ENCODE results near the gene NKAIN2. TPM values are rescaled to one million over a fixed set of nuclear protein-coding genes. Genes with fewer than 3 reads are reported as not detected.
"Not testable (repeated sequence)": the region's sequence is repeated elsewhere in the genome, so short reads cannot be mapped to it uniquely, and the experiment has no call there.

Gene NKAIN2
- total RNA-seq, 6 experiments from 2014 or later: not detected

DNA sequence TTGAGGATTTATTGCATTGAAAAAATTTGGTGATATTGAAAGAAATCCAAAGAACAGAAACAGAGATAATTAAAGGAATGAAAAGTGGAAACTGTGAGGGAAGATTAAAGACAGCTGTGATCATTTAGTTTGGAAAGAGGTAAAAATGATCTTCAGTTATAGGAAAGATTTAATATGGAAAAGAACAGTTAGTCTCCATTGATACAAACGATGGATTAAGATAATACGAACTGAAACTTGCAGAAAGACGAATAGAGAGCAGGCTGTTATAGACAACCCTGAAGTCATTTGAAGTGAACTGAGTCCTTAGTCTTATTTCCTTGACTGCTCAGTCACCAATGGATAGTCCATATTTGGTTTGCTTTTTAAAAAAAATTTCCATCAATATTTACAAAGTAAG, 360.0 kb downstream of the NKAIN2 start:
- H3K36me3 Mint-ChIP-seq (ENCODE audit: low read depth): no peaks in the 10 kb centered on the region
- no peak overlapping the region for H3K4me3 Mint-ChIP-seq
- H3K27ac Mint-ChIP-seq: no peak overlapping the region
- peaks cover 7% of the 10 kb centered on the region for H3K9me3 Mint-ChIP-seq
- DNase-seq: no peak
- H3K27me3 Mint-ChIP-seq (ENCODE audit: insufficient read depth): no peaks in the 10 kb centered on the region
- TF ChIP-seq, protein P1, sequence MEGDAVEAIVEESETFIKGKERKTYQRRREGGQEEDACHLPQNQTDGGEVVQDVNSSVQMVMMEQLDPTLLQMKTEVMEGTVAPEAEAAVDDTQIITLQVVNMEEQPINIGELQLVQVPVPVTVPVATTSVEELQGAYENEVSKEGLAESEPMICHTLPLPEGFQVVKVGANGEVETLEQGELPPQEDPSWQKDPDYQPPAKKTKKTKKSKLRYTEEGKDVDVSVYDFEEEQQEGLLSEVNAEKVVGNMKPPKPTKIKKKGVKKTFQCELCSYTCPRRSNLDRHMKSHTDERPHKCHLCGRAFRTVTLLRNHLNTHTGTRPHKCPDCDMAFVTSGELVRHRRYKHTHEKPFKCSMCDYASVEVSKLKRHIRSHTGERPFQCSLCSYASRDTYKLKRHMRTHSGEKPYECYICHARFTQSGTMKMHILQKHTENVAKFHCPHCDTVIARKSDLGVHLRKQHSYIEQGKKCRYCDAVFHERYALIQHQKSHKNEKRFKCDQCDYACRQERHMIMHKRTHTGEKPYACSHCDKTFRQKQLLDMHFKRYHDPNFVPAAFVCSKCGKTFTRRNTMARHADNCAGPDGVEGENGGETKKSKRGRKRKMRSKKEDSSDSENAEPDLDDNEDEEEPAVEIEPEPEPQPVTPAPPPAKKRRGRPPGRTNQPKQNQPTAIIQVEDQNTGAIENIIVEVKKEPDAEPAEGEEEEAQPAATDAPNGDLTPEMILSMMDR (IDR thresholded peaks at IDR 0.05): no peak
- no peaks in the 10 kb centered on the region for H3K4me1 Mint-ChIP-seq (ENCODE audit: low read depth)

DNA sequence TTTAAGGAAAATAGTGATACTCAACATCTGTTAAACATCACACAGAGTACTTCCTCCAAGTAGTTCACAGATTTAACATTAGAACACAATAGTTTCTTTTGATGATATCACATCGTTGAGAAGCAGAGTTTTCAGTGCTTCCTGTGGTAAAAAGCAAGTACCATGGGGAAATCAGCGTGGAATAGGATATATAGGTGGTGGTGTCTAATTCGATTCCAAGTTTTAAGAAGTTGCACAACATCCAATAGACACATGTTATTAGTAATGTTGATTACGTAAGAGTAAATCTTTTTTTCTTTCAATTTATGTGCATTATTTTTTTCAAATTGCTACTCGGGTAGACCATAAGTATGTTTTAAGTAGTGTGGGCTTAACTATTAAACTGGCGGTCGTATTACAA, 360.7 kb downstream of the NKAIN2 start:
- Mint-ChIP-seq H3K27ac (no peak overlapping the region), H3K9me3 (peaks cover 6% of the 10 kb centered on the region), H3K36me3 (ENCODE audit: low read depth) (no peaks in the 10 kb centered on the region), H3K4me3 (no peak overlapping the region), H3K4me1 (ENCODE audit: low read depth) (no peaks in the 10 kb centered on the region), H3K27me3 (ENCODE audit: insufficient read depth) (no peaks in the 10 kb centered on the region)
- DNase-seq: no peak
- TF ChIP-seq, protein P1 (IDR thresholded peaks at IDR 0.05): no peak

DNA sequence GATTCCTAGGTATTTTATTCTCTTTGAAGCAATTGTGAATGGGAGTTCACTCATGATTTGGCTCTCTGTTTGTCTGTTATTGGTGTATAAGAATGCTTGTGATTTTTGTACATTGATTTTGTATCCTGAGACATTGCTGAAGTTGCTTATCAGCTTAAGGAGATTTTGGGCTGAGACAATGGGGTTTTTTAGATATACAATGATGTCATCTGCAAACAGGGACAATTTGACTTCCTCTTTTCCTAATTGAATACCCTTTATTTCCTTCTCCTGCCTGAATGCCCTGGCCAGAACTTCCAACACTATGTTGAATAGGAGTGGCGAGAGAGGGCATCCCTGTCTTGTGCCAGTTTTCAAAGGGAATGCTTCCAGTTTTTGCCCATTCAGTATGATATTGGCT, 363.6 kb downstream of the NKAIN2 start:
- H3K36me3 Mint-ChIP-seq (ENCODE audit: low read depth); H3K4me1 Mint-ChIP-seq (ENCODE audit: low read depth); DNase-seq; H3K4me3 Mint-ChIP-seq; H3K27ac Mint-ChIP-seq; H3K27me3 Mint-ChIP-seq (ENCODE audit: insufficient read depth): not testable (repeated sequence)
- H3K9me3 Mint-ChIP-seq: peaks cover 14% of the 10 kb centered on the region

DNA sequence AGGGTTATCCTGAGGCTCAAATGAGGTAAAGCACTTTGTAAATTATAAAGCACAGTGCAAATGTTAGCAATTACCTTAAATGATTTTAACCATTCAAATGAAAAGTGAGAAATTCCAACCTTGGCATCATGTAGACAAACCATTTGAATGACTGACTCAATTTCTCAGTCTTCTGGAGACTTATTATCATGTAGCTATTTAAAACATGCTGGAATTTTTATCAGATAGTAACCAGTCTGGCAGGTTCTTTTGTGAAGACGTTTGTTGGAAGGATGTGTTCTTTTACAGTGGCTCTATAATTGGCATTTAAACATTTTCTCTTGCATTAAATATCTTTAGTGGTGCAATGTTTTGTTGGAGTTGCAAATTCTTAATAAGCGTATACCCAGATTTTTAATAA, 386.6 kb downstream of the NKAIN2 start:
- TF ChIP-seq, protein P1 (IDR thresholded peaks at IDR 0.05): no peak
- no peaks in the 10 kb centered on the region for H3K36me3 Mint-ChIP-seq (ENCODE audit: low read depth)
- H3K4me1 Mint-ChIP-seq (ENCODE audit: low read depth): no peaks in the 10 kb centered on the region
- no peak overlapping the region for H3K27ac Mint-ChIP-seq
- DNase-seq: no peak
- H3K9me3 Mint-ChIP-seq: peaks cover 27% of the 10 kb centered on the region
- H3K27me3 Mint-ChIP-seq (ENCODE audit: insufficient read depth): peaks cover 3% of the 10 kb centered on the region; the same call in 1 of the 2 replicates
- no peak overlapping the region for H3K4me3 Mint-ChIP-seq

GRCh38 chr6:124193132-124193531, 389.5 kb downstream of the NKAIN2 start:
- no peak for DNase-seq
- Mint-ChIP-seq H3K4me1 (ENCODE audit: low read depth) (no peaks in the 10 kb centered on the region), H3K27me3 (ENCODE audit: insufficient read depth) (peaks cover 3% of the 10 kb centered on the region; the same call in 1 of the 2 replicates), H3K27ac (no peak overlapping the region), H3K4me3 (no peak overlapping the region), H3K36me3 (ENCODE audit: low read depth) (no peaks in the 10 kb centered on the region), H3K9me3 (peaks cover 33% of the 10 kb centered on the region)
- TF ChIP-seq, protein P1 (IDR thresholded peaks at IDR 0.05): no peak

- H3K27ac Mint-ChIP-seq: no peak overlapping the region
- DNase-seq: no peak
- no peaks in the 10 kb centered on the region for H3K36me3 Mint-ChIP-seq (ENCODE audit: low read depth)
- TF ChIP-seq, protein P1 (IDR thresholded peaks at IDR 0.05): no peak
- H3K27me3 Mint-ChIP-seq (ENCODE audit: insufficient read depth): peaks cover 3% of the 10 kb centered on the region; the same call in 1 of the 2 replicates
- no peaks in the 10 kb centered on the region for H3K4me1 Mint-ChIP-seq (ENCODE audit: low read depth)
- H3K9me3 Mint-ChIP-seq: peaks cover 49% of the 10 kb centered on the region
- H3K4me3 Mint-ChIP-seq: no peak overlapping the region
Observed at GRCh38 chr6:124197148-124197547, 393.5 kb downstream of the NKAIN2 start.
